DND-41 (cell line): ENCODE measurements around the gene STXBP5.

ENCODE experiments used
- EZH2 ChIP-seq: IDR thresholded peaks from 3 replicates; pipeline ENCODE4 v1.6.1; 2012; ENCODE audit warnings: borderline replicate concordance, low read depth, mild to moderate bottlenecking, moderate library complexity, low read length, inconsistent platforms; ENCODE audit not compliant: severe bottlenecking
- TF ChIP-seq, protein P1 (sequence below): IDR thresholded peaks from 2 replicates; pipeline ENCODE4 v1.5.1; 2012; ENCODE audit warnings: borderline replicate concordance, low read length, moderate library complexity, mild to moderate bottlenecking; ENCODE audit not compliant: poor library complexity, severe bottlenecking; ENCODE audit errors: extremely low read depth

DNA sequence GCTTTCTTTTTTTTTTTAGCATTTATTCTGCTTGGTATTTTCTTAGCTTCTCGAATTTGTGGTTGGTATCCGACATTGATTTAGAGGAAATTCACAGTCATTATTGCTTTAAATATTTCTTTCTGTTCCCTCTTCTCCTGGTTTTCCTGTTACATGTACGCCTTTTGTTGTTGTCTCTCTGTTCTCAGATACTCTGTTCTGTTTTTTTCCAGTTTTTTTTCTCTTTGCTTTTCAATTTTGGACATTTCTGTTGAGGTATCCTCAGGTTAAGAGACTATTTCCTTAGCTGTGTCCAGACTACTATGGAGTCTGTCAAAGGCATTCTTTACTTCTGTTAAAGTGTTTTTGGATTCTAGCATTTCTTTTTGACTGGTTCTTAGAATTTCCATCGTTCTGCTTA is 17.5 kb downstream of the STXBP5 start:
- TF ChIP-seq, protein P1, sequence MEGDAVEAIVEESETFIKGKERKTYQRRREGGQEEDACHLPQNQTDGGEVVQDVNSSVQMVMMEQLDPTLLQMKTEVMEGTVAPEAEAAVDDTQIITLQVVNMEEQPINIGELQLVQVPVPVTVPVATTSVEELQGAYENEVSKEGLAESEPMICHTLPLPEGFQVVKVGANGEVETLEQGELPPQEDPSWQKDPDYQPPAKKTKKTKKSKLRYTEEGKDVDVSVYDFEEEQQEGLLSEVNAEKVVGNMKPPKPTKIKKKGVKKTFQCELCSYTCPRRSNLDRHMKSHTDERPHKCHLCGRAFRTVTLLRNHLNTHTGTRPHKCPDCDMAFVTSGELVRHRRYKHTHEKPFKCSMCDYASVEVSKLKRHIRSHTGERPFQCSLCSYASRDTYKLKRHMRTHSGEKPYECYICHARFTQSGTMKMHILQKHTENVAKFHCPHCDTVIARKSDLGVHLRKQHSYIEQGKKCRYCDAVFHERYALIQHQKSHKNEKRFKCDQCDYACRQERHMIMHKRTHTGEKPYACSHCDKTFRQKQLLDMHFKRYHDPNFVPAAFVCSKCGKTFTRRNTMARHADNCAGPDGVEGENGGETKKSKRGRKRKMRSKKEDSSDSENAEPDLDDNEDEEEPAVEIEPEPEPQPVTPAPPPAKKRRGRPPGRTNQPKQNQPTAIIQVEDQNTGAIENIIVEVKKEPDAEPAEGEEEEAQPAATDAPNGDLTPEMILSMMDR = no peak
- TF ChIP-seq EZH2 = no peak
